HEK293 (cell line): ENCODE measurements around the gene GJA1.

Experiments
- FEZF1 ChIP-seq: fragments of 450-650 bp; formaldehyde crosslinking; IDR thresholded peaks from 2 replicates; pipeline ENCODE4 v1.5.1; 2016; ENCODE audit warnings: missing biosample characterization, missing genetic modification characterization
- GLI4 ChIP-seq: fragments of 450-650 bp; formaldehyde crosslinking; IDR thresholded peaks from 2 replicates; pipeline ENCODE4 v1.5.1; 2016; ENCODE audit warnings: missing biosample characterization, missing genetic modification characterization
- IKZF3 ChIP-seq: fragments of 450-650 bp; IDR thresholded peaks from 2 replicates; pipeline ENCODE4 v1.5.0; 2018; ENCODE audit warnings: missing biosample characterization, mild to moderate bottlenecking, missing genetic modification characterization, moderate library complexity
- MYNN ChIP-seq: fragments of 450-650 bp; formaldehyde crosslinking; IDR thresholded peaks from 2 replicates; pipeline ENCODE4 v1.5.1; 2016; ENCODE audit warnings: missing biosample characterization, missing genetic modification characterization, borderline replicate concordance
- OSR2 ChIP-seq: fragments of 450-650 bp; formaldehyde crosslinking; IDR thresholded peaks from 2 replicates; pipeline ENCODE4 v1.5.1; 2016; ENCODE audit warnings: missing biosample characterization, missing genetic modification characterization
- SCRT1 ChIP-seq: fragments of 450-650 bp; formaldehyde crosslinking; IDR thresholded peaks from 2 replicates; pipeline ENCODE4 v1.5.1; 2016; ENCODE audit warnings: missing biosample characterization, missing genetic modification characterization, borderline replicate concordance
- SP2 ChIP-seq: fragments of 450-650 bp; formaldehyde crosslinking; IDR thresholded peaks from 2 replicates; pipeline ENCODE4 v1.5.1; 2016; ENCODE audit warnings: missing biosample characterization, missing genetic modification characterization
- ZNF335 ChIP-seq: fragments of 450-650 bp; formaldehyde crosslinking; conservative IDR thresholded peaks from 2 replicates; pipeline ENCODE4 v1.5.1; 2016; ENCODE audit warnings: missing biosample characterization, missing genetic modification characterization
- ZNF341 ChIP-seq: fragments of 450-650 bp; formaldehyde crosslinking; IDR thresholded peaks from 2 replicates; pipeline ENCODE4; 2016; ENCODE audit warnings: low read depth, missing biosample characterization, missing genetic modification characterization
- ZNF404 ChIP-seq: fragments of 450-650 bp; formaldehyde crosslinking; IDR thresholded peaks from 2 replicates; pipeline ENCODE4 v1.5.1; 2017; ENCODE audit warnings: missing biosample characterization, missing genetic modification characterization
- ZNF529 ChIP-seq: fragments of 450-650 bp; formaldehyde crosslinking; IDR thresholded peaks from 2 replicates; pipeline ENCODE4 v1.5.1; 2017; ENCODE audit warnings: missing genetic modification characterization, missing biosample characterization; ENCODE audit not compliant: insufficient replicate concordance
- ZNF548 ChIP-seq: fragments of 450-650 bp; formaldehyde crosslinking; IDR thresholded peaks from 2 replicates; pipeline ENCODE4 v1.5.1; 2016; ENCODE audit warnings: missing biosample characterization, missing genetic modification characterization
- ZNF561 ChIP-seq: fragments of 450-650 bp; IDR thresholded peaks from 2 replicates; pipeline ENCODE4 v1.5.1; 2018; ENCODE audit warnings: missing biosample characterization, missing genetic modification characterization, borderline replicate concordance
- ZNF585B ChIP-seq: fragments of 450-650 bp; formaldehyde crosslinking; IDR thresholded peaks from 2 replicates; pipeline ENCODE4 v1.5.1; 2016; ENCODE audit warnings: missing biosample characterization, missing genetic modification characterization
- ZNF610 ChIP-seq: fragments of 450-650 bp; formaldehyde crosslinking; IDR thresholded peaks from 2 replicates; pipeline ENCODE4 v1.5.1; 2016; ENCODE audit warnings: missing biosample characterization, missing genetic modification characterization, borderline replicate concordance
- ZNF658 ChIP-seq: fragments of 450-650 bp; formaldehyde crosslinking; IDR thresholded peaks from 2 replicates; pipeline ENCODE4; 2016; ENCODE audit warnings: missing biosample characterization, missing genetic modification characterization
- ZNF660 ChIP-seq: fragments of 450-650 bp; IDR thresholded peaks from 2 replicates; pipeline ENCODE4 v1.5.1; 2018; ENCODE audit warnings: missing biosample characterization, mild to moderate bottlenecking, missing genetic modification characterization
- ZNF664 ChIP-seq: fragments of 450-650 bp; formaldehyde crosslinking; IDR thresholded peaks from 2 replicates; pipeline ENCODE4 v1.5.1; 2016; ENCODE audit warnings: missing biosample characterization, missing genetic modification characterization
- TF ChIP-seq, protein P1 (sequence below): fragments of 450-650 bp; formaldehyde crosslinking; IDR thresholded peaks from 2 replicates; pipeline ENCODE4 v1.5.1; 2016; ENCODE audit warnings: missing biosample characterization, missing genetic modification characterization
- TF ChIP-seq, protein P2 (sequence below): fragments of 450-650 bp; formaldehyde crosslinking; IDR thresholded peaks from 2 replicates; pipeline ENCODE4 v1.5.1; 2016; ENCODE audit warnings: missing biosample characterization, missing genetic modification characterization
- TF ChIP-seq, protein P3 (sequence below): fragments of 450-650 bp; formaldehyde crosslinking; IDR thresholded peaks from 2 replicates; pipeline ENCODE4 v1.5.1; 2016; ENCODE audit warnings: missing biosample characterization, missing genetic modification characterization
- TF ChIP-seq, protein P4 (sequence below): fragments of 450-650 bp; formaldehyde crosslinking; IDR thresholded peaks from 2 replicates; pipeline ENCODE4 v1.5.1; 2017; ENCODE audit warnings: missing biosample characterization, missing genetic modification characterization
- TF ChIP-seq, protein P5 (sequence below): fragments of 450-650 bp; formaldehyde crosslinking; IDR thresholded peaks from 2 replicates; pipeline ENCODE4; 2016; ENCODE audit warnings: missing biosample characterization, missing genetic modification characterization
- TF ChIP-seq, protein P6 (sequence below): fragments of 450-650 bp; formaldehyde crosslinking; IDR thresholded peaks from 2 replicates; pipeline ENCODE4 v1.5.1; 2016; ENCODE audit warnings: missing biosample characterization, missing genetic modification characterization
- TF ChIP-seq, protein P7 (sequence below): fragments of 450-650 bp; formaldehyde crosslinking; IDR thresholded peaks from 2 replicates; pipeline ENCODE4 v1.5.1; 2016; ENCODE audit warnings: missing biosample characterization, missing genetic modification characterization

The GJA1 gene

DNA sequence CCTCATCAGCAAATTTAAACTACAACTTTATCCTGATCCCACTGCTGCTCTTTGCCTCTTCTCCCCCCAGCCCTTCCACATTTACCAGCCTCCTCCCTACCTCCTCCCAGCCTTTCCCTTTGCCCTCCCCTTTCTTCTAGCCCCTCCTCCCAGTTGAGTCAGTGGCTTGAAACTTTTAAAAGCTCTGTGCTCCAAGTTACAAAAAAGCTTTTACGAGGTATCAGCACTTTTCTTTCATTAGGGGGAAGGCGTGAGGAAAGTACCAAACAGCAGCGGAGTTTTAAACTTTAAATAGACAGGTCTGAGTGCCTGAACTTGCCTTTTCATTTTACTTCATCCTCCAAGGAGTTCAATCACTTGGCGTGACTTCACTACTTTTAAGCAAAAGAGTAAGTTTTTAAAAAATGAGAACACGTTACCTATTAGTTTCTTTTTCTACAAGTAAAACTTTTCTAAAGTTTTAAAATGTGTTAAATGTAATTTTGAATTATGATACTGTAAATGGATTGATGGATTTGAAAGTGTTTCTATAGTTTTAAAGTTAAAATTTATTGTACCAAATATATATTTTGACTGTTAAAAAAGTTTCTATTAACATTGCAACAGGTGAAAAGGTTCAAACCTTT, at the start of gene GJA1 (continued):
- TF ChIP-seq ZNF561 (tag by site-specific recombination) (peak; percentile 73; the same call in 1 of the 2 replicates), SP2 (peak; percentile 19; the same call in 1 of the 2 replicates), ZNF529 (tag by site-specific recombination) (no peak), ZNF341 (tag by site-specific recombination) (peak; percentile 91), ZNF660 (peak; percentile 78; the same call in 1 of the 2 replicates), ZNF404 (tag by site-specific recombination) (no peak), FEZF1 (peak; percentile 70), ZNF335 (peak; percentile 19), ZNF548 (no peak), ZNF664 (no peak), ZNF658 (tag by site-specific recombination) (no peak), IKZF3 (tag by site-specific recombination) (peak; percentile 73), ZNF585B (tag by site-specific recombination) (no peak; the same call in 1 of the 2 replicates), MYNN (tag by site-specific recombination) (peak; percentile 88), SCRT1 (tag by site-specific recombination) (peak; percentile 23; the same call in 1 of the 2 replicates), GLI4 (tag by site-specific recombination) (no peak), OSR2 (tag by site-specific recombination) (0 out of 2 replicates have a peak, but pooled peaks have one; percentile 10), ZNF610 (tag by site-specific recombination) (no peak; the same call in 1 of the 2 replicates)
- TF ChIP-seq, protein P1, sequence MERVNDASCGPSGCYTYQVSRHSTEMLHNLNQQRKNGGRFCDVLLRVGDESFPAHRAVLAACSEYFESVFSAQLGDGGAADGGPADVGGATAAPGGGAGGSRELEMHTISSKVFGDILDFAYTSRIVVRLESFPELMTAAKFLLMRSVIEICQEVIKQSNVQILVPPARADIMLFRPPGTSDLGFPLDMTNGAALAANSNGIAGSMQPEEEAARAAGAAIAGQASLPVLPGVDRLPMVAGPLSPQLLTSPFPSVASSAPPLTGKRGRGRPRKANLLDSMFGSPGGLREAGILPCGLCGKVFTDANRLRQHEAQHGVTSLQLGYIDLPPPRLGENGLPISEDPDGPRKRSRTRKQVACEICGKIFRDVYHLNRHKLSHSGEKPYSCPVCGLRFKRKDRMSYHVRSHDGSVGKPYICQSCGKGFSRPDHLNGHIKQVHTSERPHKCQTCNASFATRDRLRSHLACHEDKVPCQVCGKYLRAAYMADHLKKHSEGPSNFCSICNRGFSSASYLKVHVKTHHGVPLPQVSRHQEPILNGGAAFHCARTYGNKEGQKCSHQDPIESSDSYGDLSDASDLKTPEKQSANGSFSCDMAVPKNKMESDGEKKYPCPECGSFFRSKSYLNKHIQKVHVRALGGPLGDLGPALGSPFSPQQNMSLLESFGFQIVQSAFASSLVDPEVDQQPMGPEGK (tag by site-specific recombination), result peak; percentile 56; the same call in 1 of the 2 replicates
- TF ChIP-seq, protein P2, sequence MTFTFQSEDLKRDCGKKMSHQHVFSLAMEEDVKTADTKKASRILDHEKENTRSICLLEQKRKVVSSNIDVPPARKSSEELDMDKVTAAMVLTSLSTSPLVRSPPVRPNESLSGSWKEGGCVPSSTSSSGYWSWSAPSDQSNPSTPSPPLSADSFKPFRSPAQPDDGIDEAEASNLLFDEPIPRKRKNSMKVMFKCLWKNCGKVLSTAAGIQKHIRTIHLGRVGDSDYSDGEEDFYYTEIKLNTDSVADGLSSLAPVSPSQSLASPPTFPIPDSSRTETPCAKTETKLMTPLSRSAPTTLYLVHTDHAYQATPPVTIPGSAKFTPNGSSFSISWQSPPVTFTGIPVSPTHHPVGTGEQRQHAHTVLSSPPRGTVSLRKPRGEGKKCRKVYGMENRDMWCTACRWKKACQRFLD (tag by site-specific recombination), result no peak
- TF ChIP-seq, protein P3, sequence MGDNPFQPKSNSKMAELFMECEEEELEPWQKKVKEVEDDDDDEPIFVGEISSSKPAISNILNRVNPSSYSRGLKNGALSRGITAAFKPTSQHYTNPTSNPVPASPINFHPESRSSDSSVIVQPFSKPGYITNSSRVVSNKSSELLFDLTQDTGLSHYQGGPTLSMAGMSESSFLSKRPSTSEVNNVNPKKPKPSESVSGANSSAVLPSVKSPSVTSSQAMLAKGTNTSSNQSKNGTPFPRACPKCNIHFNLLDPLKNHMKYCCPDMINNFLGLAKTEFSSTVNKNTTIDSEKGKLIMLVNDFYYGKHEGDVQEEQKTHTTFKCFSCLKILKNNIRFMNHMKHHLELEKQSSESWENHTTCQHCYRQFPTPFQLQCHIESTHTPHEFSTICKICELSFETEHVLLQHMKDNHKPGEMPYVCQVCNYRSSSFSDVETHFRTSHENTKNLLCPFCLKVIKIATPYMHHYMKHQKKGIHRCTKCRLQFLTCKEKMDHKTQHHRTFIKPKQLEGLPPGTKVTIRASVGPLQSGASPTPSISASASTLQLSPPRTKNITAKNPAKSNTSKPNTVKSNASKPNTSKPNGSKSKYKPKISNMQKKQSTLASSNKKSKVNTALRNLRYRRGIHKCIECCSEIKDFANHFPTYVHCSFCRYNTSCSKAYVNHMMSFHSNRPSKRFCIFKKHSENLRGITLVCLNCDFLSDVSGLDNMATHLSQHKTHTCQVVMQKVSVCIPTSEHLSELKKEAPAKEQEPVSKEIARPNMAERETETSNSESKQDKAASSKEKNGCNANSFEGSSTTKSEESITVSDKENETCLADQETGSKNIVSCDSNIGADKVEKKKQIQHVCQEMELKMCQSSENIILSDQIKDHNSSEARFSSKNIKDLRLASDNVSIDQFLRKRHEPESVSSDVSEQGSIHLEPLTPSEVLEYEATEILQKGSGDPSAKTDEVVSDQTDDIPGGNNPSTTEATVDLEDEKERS (tag by site-specific recombination), result no peak
- TF ChIP-seq, protein P4, sequence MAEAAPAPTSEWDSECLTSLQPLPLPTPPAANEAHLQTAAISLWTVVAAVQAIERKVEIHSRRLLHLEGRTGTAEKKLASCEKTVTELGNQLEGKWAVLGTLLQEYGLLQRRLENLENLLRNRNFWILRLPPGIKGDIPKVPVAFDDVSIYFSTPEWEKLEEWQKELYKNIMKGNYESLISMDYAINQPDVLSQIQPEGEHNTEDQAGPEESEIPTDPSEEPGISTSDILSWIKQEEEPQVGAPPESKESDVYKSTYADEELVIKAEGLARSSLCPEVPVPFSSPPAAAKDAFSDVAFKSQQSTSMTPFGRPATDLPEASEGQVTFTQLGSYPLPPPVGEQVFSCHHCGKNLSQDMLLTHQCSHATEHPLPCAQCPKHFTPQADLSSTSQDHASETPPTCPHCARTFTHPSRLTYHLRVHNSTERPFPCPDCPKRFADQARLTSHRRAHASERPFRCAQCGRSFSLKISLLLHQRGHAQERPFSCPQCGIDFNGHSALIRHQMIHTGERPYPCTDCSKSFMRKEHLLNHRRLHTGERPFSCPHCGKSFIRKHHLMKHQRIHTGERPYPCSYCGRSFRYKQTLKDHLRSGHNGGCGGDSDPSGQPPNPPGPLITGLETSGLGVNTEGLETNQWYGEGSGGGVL (tag by site-specific recombination), result peak; percentile 82
- TF ChIP-seq, protein P5, sequence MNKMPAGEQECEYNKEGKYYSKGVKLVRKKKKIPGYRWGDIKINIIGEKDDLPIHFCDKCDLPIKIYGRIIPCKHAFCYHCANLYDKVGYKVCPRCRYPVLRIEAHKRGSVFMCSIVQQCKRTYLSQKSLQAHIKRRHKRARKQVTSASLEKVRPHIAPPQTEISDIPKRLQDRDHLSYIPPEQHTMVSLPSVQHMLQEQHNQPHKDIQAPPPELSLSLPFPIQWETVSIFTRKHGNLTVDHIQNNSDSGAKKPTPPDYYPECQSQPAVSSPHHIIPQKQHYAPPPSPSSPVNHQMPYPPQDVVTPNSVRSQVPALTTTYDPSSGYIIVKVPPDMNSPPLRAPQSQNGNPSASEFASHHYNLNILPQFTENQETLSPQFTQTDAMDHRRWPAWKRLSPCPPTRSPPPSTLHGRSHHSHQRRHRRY (tag by site-specific recombination), result no peak
- TF ChIP-seq, protein P6, sequence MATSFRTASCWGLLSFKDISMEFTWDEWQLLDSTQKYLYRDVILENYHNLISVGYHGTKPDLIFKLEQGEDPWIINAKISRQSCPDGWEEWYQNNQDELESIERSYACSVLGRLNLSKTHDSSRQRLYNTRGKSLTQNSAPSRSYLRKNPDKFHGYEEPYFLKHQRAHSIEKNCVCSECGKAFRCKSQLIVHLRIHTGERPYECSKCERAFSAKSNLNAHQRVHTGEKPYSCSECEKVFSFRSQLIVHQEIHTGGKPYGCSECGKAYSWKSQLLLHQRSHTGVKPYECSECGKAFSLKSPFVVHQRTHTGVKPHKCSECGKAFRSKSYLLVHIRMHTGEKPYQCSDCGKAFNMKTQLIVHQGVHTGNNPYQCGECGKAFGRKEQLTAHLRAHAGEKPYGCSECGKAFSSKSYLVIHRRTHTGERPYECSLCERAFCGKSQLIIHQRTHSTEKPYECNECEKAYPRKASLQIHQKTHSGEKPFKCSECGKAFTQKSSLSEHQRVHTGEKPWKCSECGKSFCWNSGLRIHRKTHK (tag by site-specific recombination), result no peak
- TF ChIP-seq, protein P7, sequence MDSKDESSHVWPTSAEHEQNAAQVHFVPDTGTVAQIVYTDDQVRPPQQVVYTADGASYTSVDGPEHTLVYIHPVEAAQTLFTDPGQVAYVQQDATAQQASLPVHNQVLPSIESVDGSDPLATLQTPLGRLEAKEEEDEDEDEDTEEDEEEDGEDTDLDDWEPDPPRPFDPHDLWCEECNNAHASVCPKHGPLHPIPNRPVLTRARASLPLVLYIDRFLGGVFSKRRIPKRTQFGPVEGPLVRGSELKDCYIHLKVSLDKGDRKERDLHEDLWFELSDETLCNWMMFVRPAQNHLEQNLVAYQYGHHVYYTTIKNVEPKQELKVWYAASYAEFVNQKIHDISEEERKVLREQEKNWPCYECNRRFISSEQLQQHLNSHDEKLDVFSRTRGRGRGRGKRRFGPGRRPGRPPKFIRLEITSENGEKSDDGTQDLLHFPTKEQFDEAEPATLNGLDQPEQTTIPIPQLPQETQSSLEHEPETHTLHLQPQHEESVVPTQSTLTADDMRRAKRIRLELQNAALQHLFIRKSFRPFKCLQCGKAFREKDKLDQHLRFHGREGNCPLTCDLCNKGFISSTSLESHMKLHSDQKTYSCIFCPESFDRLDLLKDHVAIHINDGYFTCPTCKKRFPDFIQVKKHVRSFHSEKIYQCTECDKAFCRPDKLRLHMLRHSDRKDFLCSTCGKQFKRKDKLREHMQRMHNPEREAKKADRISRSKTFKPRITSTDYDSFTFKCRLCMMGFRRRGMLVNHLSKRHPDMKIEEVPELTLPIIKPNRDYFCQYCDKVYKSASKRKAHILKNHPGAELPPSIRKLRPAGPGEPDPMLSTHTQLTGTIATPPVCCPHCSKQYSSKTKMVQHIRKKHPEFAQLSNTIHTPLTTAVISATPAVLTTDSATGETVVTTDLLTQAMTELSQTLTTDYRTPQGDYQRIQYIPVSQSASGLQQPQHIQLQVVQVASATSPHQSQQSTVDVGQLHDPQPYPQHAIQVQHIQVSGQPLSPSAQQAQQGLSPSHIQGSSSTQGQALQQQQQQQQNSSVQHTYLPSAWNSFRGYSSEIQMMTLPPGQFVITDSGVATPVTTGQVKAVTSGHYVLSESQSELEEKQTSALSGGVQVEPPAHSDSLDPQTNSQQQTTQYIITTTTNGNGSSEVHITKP (tag by site-specific recombination), result peak; percentile 91
